HepG2 (cell line): ENCODE results near the gene TGM1. TPM values are rescaled to one million over a fixed set of nuclear protein-coding genes. Genes with fewer than 3 reads are reported as not detected.

ENCODE experiments used
- AKAP8 ChIP-seq: sonication (generic); formaldehyde crosslinking; IDR thresholded peaks from 2 replicates; pipeline ENCODE4 v1.5.1; 2020; ENCODE audit warnings: mild to moderate bottlenecking, missing genetic modification reagents
- ARNT2 ChIP-seq: sonication (generic); formaldehyde crosslinking; IDR thresholded peaks from 2 replicates; pipeline ENCODE4 v1.8.0; 2022; ENCODE audit warnings: mild to moderate bottlenecking, low read depth, missing genetic modification reagents, moderate library complexity
- ATF6 ChIP-seq: sonication (generic); formaldehyde crosslinking; conservative IDR thresholded peaks from 2 replicates; pipeline ENCODE4 v1.4.0; 2020; ENCODE audit warnings: missing genetic modification reagents
- CENPT ChIP-seq: sonication (generic); formaldehyde crosslinking; IDR thresholded peaks from 2 replicates; pipeline ENCODE4 v1.8.0; 2022; ENCODE audit warnings: low read depth, mild to moderate bottlenecking, moderate library complexity, missing genetic modification reagents
- CERS6 ChIP-seq: sonication (generic); formaldehyde crosslinking; IDR thresholded peaks from 2 replicates; pipeline ENCODE4 v1.5.0; 2020; ENCODE audit warnings: missing genetic modification reagents
- DNMT1 ChIP-seq: sonication (generic); formaldehyde crosslinking; IDR thresholded peaks from 2 replicates; pipeline ENCODE4 v1.5.1; 2020; ENCODE audit warnings: mild to moderate bottlenecking, missing genetic modification reagents
- FOSL1 ChIP-seq: sonication (generic); formaldehyde crosslinking; IDR thresholded peaks from 2 replicates; pipeline ENCODE4 v1.9.0; 2021; ENCODE audit warnings: missing genetic modification reagents, borderline replicate concordance
- MEIS2 ChIP-seq: sonication (generic); formaldehyde crosslinking; IDR thresholded peaks from 2 replicates; pipeline ENCODE4 v1.9.0; 2021; ENCODE audit warnings: mild to moderate bottlenecking, missing genetic modification reagents
- NFAT5 ChIP-seq: sonication (generic); formaldehyde crosslinking; IDR thresholded peaks from 2 replicates; pipeline ENCODE4 v1.4.0; 2020; ENCODE audit warnings: missing genetic modification reagents
- NFYC ChIP-seq: IDR thresholded peaks from 2 replicates; pipeline ENCODE4 v1.6.1; 2016; ENCODE audit warnings: missing genetic modification reagents, missing compliant biosample characterization
- POLR2A ChIP-seq, 2 experiments: IDR thresholded peaks; 2 replicates each; pipeline ENCODE4 v1.6.1; 2011; ENCODE audit warnings: low read depth in 2 of 2, low read length in 2 of 2, mild to moderate bottlenecking in 1 of 2, moderate library complexity in 1 of 2; ENCODE audit not compliant: insufficient read depth in 1 of 2
- POLR2G ChIP-seq: fragments of 200-400 bp; formaldehyde crosslinking; IDR thresholded peaks from 2 replicates; pipeline ENCODE4 v1.6.1; 2018; ENCODE audit warnings: mild to moderate bottlenecking, low read depth, low read length, moderate library complexity
- PRMT3 ChIP-seq: sonication (generic); formaldehyde crosslinking; IDR thresholded peaks from 2 replicates; pipeline ENCODE4 v1.8.1; 2022; ENCODE audit warnings: low read depth, mild to moderate bottlenecking, moderate library complexity, missing genetic modification reagents, borderline replicate concordance
- RNF2 ChIP-seq: fragments of 450-650 bp; conservative IDR thresholded peaks from 2 replicates; pipeline ENCODE4 v1.6.1; 2016; ENCODE audit warnings: low read depth
- STAG1 ChIP-seq: sonication (generic); formaldehyde crosslinking; IDR thresholded peaks from 2 replicates; pipeline ENCODE4 v1.4.0; 2020; ENCODE audit warnings: missing genetic modification reagents
- ZBTB10 ChIP-seq: sonication (generic); formaldehyde crosslinking; IDR thresholded peaks from 2 replicates; pipeline ENCODE4 v1.4.0; 2020; ENCODE audit warnings: missing genetic modification reagents, borderline replicate concordance
- ZNF263 ChIP-seq: sonication (generic); formaldehyde crosslinking; IDR thresholded peaks from 2 replicates; pipeline ENCODE4 v1.4.0; 2020; ENCODE audit warnings: missing genetic modification reagents
- ZNF431 ChIP-seq: sonication (generic); formaldehyde crosslinking; IDR thresholded peaks from 2 replicates; pipeline ENCODE4 v1.9.0; 2022; ENCODE audit warnings: missing genetic modification reagents, low read depth, mild to moderate bottlenecking, borderline replicate concordance
- ZNF775 ChIP-seq: sonication (generic); formaldehyde crosslinking; IDR thresholded peaks from 2 replicates; pipeline ENCODE4 v1.4.0; 2020; ENCODE audit warnings: missing genetic modification reagents, mild to moderate bottlenecking, moderate library complexity, borderline replicate concordance
- ZNF790 ChIP-seq: sonication (generic); formaldehyde crosslinking; IDR thresholded peaks from 2 replicates; pipeline ENCODE4 v1.8.0; 2022; ENCODE audit warnings: missing genetic modification reagents, mild to moderate bottlenecking, borderline replicate concordance
- ZZZ3 ChIP-seq: sonication (generic); formaldehyde crosslinking; IDR thresholded peaks from 2 replicates; pipeline ENCODE4 v1.4.0; 2020; ENCODE audit warnings: missing genetic modification reagents, mild to moderate bottlenecking, borderline replicate concordance
- polyA plus RNA-seq, 8 experiments: library from polyadenylated mRNA; depleted of rRNA in 3 of 8; stranded (reverse) in 7 of 8; unstranded in 1 of 8; fragments of >200 nt; fragmentation: Illumina TruSeq in 4 of 8; extraction: Trizol in 4 of 8; gene quantifications; 2 replicates each; pipeline versions ENCODE4 v1.2.1 to v1.2.3, GENCODE V29; 2011 to 2016; ENCODE audit warnings: low read depth in 4 of 8, missing spikeins in 1 of 8, mixed read lengths in 1 of 8; ENCODE audit not compliant: insufficient read depth in 1 of 8
- total RNA-seq, 5 experiments: library from RNA; depleted of rRNA; stranded (reverse); fragments of >200 nt; fragmentation: Illumina TruSeq; extraction: Trizol; gene quantifications; 2 replicates each; pipeline ENCODE4 v1.2.3, GENCODE V29; 2016; ENCODE audit warnings: low read depth in 1 of 5

The TGM1 gene
- total and polyA plus RNA-seq, 2 of the 13 experiments (the other 11 are each of a cell fraction or from before 2014, with no cell fraction given) = 3.2 to 10.6 TPM

- TF ChIP-seq NFYC = no peak
- TF ChIP-seq STAG1 = no peak
- TF ChIP-seq ZNF790 (CRISPR knock-in tag) = no peak
- no peak for TF ChIP-seq FOSL1 (CRISPR knock-in tag)
- no peak for TF ChIP-seq ZNF775 (CRISPR knock-in tag)
- 0 out of 2 replicates have a peak, but pooled peaks have one; percentile 21 for TF ChIP-seq ARNT2 (CRISPR knock-in tag)
- TF ChIP-seq NFAT5 (CRISPR knock-in tag) = no peak
- TF ChIP-seq ZBTB10 (CRISPR knock-in tag) = no peak
- peak; percentile 59; the same call in 1 of the 2 replicates for TF ChIP-seq POLR2G
- no peak for TF ChIP-seq ZNF263
- TF ChIP-seq ZZZ3 (CRISPR knock-in tag) = no peak
- no peak for TF ChIP-seq ATF6 (CRISPR knock-in tag)
- TF ChIP-seq CERS6 (CRISPR knock-in tag) = no peak
- no peak for TF ChIP-seq MEIS2 (CRISPR knock-in tag)
- no peak for TF ChIP-seq ZNF431 (CRISPR knock-in tag)
- no peak for TF ChIP-seq RNF2
- no peak for TF ChIP-seq DNMT1 (CRISPR knock-in tag)
- TF ChIP-seq PRMT3 = no peak
- no peak for TF ChIP-seq AKAP8
- 0 out of 4 replicates have a peak, but pooled peaks of 1 of the 2 experiments have one; percentile 26 for TF ChIP-seq POLR2A (IDR thresholded peaks at IDR 0.05; ENCODE audit: insufficient read depth in 1 of 2, low read depth in 2 of 2, low read length in 2 of 2)
- TF ChIP-seq CENPT (CRISPR knock-in tag) = no peak
Measured at GRCh38 chr14:24211311-24211710, 51.7 kb downstream of the TGM1 start (continued).
